NT2/D1 (cell line): ENCODE data around the gene SKIDA1.

ENCODE experiments used
- SUZ12 ChIP-seq: IDR thresholded peaks from 2 replicates; pipeline ENCODE4 v1.6.1; 2011; ENCODE audit not compliant: insufficient read length, insufficient read depth; ENCODE audit errors: extremely low read depth
- YY1 ChIP-seq: IDR thresholded peaks from 2 replicates; pipeline ENCODE4 v1.6.1; 2011; ENCODE audit not compliant: insufficient read length, insufficient read depth
- ZNF274 ChIP-seq: IDR thresholded peaks from 2 replicates; pipeline ENCODE4 v1.6.1; 2011; ENCODE audit warnings: mild to moderate bottlenecking, low read depth, low read length

DNA sequence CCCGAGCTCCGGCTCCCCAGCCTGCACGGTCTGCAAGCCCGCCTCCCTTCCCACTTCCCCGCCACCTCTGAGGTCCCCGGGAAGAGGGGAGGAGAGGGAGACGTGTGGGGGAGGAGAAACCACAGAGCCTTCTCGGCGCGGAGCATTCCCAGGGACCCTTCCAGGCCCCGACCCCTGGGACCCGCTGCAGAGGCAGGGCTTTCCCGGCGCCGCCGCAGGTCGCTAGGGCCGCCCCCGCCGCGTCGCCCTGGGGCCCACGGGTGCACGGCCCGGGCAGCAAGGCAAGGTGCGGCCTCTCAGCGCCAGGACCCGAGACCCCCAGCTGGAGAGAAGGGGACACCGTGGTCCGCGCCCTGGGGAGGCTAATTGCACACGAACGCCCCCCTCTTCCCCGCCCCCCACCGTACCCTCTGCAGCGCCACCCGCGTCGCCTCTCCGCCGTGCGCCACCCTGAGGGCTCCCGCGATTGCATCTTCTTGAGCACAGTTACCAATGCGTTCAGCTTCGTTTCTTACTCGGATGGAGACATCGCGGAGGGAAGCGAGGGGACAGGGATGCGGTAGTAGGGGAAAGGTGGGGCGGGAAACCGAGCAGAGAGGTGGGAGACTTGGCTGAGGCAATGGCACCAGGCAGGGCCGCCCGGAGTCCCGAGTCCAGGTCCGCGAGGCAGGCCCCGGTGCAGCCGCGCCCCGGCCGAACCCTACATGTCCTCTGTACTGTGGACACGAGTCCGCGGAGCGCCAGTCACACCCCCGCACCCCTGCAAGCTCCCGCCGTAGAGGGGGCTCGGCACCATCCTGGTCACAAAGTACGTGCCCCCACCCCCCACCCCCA is 28.9 kb downstream of the SKIDA1 start:
- TF ChIP-seq SUZ12, result no peak
- TF ChIP-seq ZNF274, result no peak
- TF ChIP-seq YY1, result no peak
